Naive thymus-derived CD8-positive, alpha-beta T cell (primary cell): Measurements from ENCODE around the gene TRIM33. TPM values are rescaled to one million over a fixed set of nuclear protein-coding genes. Genes with fewer than 3 reads are reported as not detected.

Source experiments
- ATAC-seq, 2 donors: fragments of 150-1000 bp; cut with Tn5 transposase in 1 of 2; sonication (Bioruptor Pico), chemical (Tn5 transposase) in 1 of 2; 1 replicate in 1 of 2; 2 replicates in 1 of 2; pipeline ENCODE4 v1.10.0; 2021; ENCODE audit warnings: mild to moderate bottlenecking in 2 of 2, moderate library complexity in 2 of 2
- POLR2A ChIA-PET: fragments of 350-600 bp; sonication (Branson Sonifier 250); formaldehyde crosslinking; loops from one replicate; lab custom pipeline; 2021; ENCODE audit warnings: antibody characterized with exemption; lab: Charles Lee
- DNase-seq, 10 donors: peaks; one replicate each; pipeline versions ENCODE4 v3.0.0 to v3.0.0-alpha.2; 2020 to 2022
- H3K27ac Mint-ChIP-seq, 10 donors: one replicate each; pipeline ENCODE4 v1.8.0; 2020 to 2022; ENCODE audit warnings: mild to moderate bottlenecking in 10 of 10, mixed read lengths in 10 of 10, moderate library complexity in 4 of 10, inconsistent platforms in 1 of 10
- H3K27me3 Mint-ChIP-seq, 5 donors: one replicate each; pipeline ENCODE4 v1.8.0; 2021 to 2022; ENCODE audit warnings: mixed read lengths in 5 of 5
- H3K36me3 Mint-ChIP-seq, 3 donors: one replicate each; pipeline ENCODE4 v1.8.0; 2020 to 2022; ENCODE audit warnings: mixed read lengths in 3 of 3, mild to moderate bottlenecking in 2 of 3, inconsistent platforms in 1 of 3
- H3K4me1 Mint-ChIP-seq, 4 donors: one replicate each; pipeline ENCODE4 v1.8.0; 2021 to 2022; ENCODE audit warnings: mixed read lengths in 4 of 4
- H3K4me3 Mint-ChIP-seq, 10 donors: one replicate each; pipeline ENCODE4 v1.8.0; 2020 to 2022; ENCODE audit warnings: mild to moderate bottlenecking in 10 of 10, mixed read lengths in 10 of 10, moderate library complexity in 6 of 10, inconsistent platforms in 1 of 10
- H3K9me3 Mint-ChIP-seq, 9 donors: one replicate each; pipeline ENCODE4 v1.8.0; 2020 to 2022; ENCODE audit warnings: mixed read lengths in 9 of 9, mild to moderate bottlenecking in 3 of 9, inconsistent platforms in 1 of 9, moderate library complexity in 1 of 9
- polyA plus RNA-seq, 3 donors: library from polyadenylated mRNA; unstranded; fragments of 300-500 nt; fragmentation: Illumina TruSeq; gene quantifications; one replicate each; pipeline ENCODE4 v1.2.3, GENCODE V29; 2021
- total RNA-seq, 8 experiments: library from RNA in 2 of 8; stranded (reverse) in 2 of 8; gene quantifications; one replicate each; pipeline ENCODE4 v1.2.3 and lab custom pipeline; 2021 to 2026

The TRIM33 gene
- total and polyA plus RNA-seq, 5 experiments from 2014 or later: 18.2 to 58.6 (median 32.2) TPM

DNA sequence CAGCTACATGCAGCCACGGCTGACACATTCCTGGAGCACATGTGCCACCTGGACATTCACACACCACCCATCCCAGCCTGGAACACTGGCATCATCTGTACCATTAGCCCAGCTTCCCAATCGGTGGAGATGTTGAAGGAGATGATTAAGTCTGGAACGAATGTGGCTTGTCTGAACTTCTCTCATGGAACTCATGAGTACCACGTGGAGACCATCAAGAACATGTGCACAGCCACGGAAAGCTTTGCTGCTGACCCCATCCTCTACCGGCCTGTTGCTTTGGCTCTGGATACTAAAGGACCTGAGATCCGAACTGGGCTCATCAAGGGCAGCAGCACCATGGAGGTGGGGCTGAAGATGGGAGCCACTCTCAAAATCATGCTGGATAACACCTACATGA is 25.0 kb upstream of the TRIM33 start:
- H3K4me1 Mint-ChIP-seq: peaks cover 0 to 1% (median 0%) of the 10 kb centered on the region in 4 donors
- POLR2A ChIA-PET: no interaction called here
- peaks cover 0 to 8% (median 3%) of the 10 kb centered on the region in 5 donors for H3K27me3 Mint-ChIP-seq
- H3K4me3 Mint-ChIP-seq: no peak overlapping the region
- H3K27ac Mint-ChIP-seq: no peak overlapping the region
- no peaks in the 10 kb centered on the region for H3K36me3 Mint-ChIP-seq
- H3K9me3 Mint-ChIP-seq: no peaks in the 10 kb centered on the region
- no peak for ATAC-seq
- DNase-seq: no peak

DNA sequence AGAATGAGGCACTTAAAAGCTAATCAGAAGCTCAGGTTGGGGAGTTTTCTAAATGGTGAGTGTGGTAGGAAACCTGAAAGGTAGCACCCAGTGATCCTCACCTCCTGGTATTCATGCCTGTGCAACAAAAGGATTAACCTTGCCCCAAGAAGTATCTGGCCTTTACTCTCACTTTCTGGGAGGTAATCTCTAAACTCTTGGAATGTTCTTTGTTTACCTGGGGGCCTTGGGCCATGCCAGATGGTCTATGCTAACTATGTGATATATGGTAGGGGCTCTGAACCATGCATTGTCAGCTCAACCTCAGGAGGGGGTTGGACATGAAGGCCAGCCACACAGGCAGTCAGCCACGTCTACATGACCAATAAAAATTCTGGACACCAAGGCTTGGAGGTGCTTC is 24.4 kb upstream of the TRIM33 start:
- POLR2A ChIA-PET: no interaction called here
- peaks cover 0 to 1% (median 0%) of the 10 kb centered on the region in 4 donors for H3K4me1 Mint-ChIP-seq
- H3K36me3 Mint-ChIP-seq: no peaks in the 10 kb centered on the region
- no peak for DNase-seq
- ATAC-seq: no peak
- peaks cover 0 to 8% (median 3%) of the 10 kb centered on the region in 5 donors for H3K27me3 Mint-ChIP-seq
- no peak overlapping the region for H3K27ac Mint-ChIP-seq
- no peak overlapping the region for H3K4me3 Mint-ChIP-seq
- H3K9me3 Mint-ChIP-seq: no peaks in the 10 kb centered on the region

DNA sequence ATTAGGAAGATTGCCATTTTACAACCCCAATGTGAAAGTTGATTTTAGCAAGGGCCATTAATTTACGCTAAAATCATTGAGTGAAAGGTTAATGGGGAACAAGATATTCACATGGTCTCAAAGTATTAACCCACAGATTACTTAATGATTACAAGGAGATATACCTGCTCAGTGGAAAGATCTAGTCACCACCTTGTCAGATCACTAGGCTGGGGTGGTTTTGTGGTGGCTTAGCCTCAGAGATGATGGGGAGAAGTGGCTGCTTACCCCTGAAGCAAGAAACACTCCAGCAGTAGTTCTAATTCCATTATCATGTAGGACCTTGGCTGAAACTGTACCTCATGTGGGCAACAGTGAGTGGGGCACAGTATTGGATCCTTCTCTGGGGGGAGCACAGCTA is 20.1 kb upstream of the TRIM33 start:
- DNase-seq (no peak), ATAC-seq (no peak)
- H3K4me1 Mint-ChIP-seq: no peaks in the 10 kb centered on the region
- H3K9me3 Mint-ChIP-seq: no peaks in the 10 kb centered on the region
- H3K4me3 Mint-ChIP-seq: no peak overlapping the region
- no peaks in the 10 kb centered on the region for H3K36me3 Mint-ChIP-seq
- peaks cover 0 to under 1% (median 0%) of the 10 kb centered on the region in 5 donors for H3K27me3 Mint-ChIP-seq
- POLR2A ChIA-PET: no interaction called here
- H3K27ac Mint-ChIP-seq: no peak overlapping the region

DNA sequence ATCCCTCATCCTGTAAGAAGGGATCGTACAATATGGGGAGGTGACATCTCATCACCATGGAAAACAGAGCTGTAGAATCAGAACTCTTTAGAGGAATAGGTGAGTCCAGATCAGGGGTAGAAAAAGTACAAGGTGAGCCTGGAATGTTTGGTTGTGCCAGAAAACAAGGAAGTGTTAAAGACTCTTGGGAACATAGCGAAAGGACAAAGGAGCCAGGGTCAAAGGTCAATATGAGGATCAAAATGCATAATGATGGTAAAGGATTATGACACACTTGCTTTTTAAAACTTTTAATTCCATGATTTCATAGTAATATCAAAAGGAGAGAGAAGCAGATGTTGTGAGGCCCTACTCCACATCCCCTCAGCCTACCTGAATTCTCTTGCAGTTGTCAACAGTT is 19.2 kb upstream of the TRIM33 start:
- DNase-seq (no peak), ATAC-seq (no peak)
- POLR2A ChIA-PET: no interaction called here
- Mint-ChIP-seq H3K4me3 (no peak overlapping the region), H3K27ac (no peak overlapping the region), H3K4me1 (no peaks in the 10 kb centered on the region), H3K27me3 (no peaks in the 10 kb centered on the region), H3K36me3 (no peaks in the 10 kb centered on the region), H3K9me3 (no peaks in the 10 kb centered on the region)

DNA sequence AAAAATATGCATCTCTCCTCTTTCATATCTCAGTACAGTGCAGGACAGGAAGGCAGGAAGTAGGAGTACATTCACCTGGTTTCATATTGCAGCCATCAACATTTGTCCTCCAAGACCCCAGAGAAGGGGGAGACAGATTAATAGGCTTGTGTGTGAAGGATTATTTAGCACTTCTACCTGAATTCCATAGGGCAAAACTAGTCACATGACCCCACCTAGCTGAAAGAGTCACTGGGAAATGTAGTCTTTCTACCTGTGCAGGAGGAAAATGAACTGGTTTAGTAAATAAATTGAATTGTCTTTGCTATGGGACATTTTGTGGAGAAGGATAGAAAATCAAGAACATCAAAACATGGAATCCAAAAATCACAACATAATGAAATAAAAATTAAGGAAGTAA is 13.9 kb upstream of the TRIM33 start:
- DNase-seq (no peak), ATAC-seq (peak in 1 of 2 donors; percentile 35)
- no peaks in the 10 kb centered on the region for H3K36me3 Mint-ChIP-seq
- POLR2A ChIA-PET: no interaction called here
- no peak overlapping the region for H3K4me3 Mint-ChIP-seq
- peaks cover 2 to 12% (median 7%) of the 10 kb centered on the region in 5 donors for H3K27me3 Mint-ChIP-seq
- H3K27ac Mint-ChIP-seq: peak overlapping the region in 1 of 10 donors; percentile 29
- H3K9me3 Mint-ChIP-seq: no peaks in the 10 kb centered on the region
- H3K4me1 Mint-ChIP-seq: no peaks in the 10 kb centered on the region

DNA sequence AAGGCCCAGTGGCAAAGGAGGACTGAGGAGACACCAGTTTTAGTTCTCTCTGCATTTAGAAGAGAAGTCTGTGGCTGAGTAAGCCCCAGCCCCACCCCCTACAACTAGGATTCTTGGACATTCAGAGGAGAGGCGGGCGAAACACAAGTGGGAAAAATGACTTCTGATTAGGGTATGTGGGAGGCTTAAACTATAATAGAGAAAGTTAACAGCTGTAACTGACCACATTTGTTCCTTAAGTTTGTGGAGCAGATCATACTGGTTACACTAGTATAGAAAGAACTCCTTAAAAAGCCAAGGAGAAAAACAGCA is 11.2 kb upstream of the TRIM33 start:
- no peak overlapping the region for H3K27ac Mint-ChIP-seq
- ATAC-seq: no peak
- peaks cover 0 to 3% (median 0%) of the 10 kb centered on the region in 4 donors for H3K4me1 Mint-ChIP-seq
- H3K4me3 Mint-ChIP-seq: no peak overlapping the region
- POLR2A ChIA-PET: no interaction called here
- H3K36me3 Mint-ChIP-seq: no peaks in the 10 kb centered on the region
- DNase-seq: no peak
- H3K27me3 Mint-ChIP-seq: peaks cover 2 to 19% (median 9%) of the 10 kb centered on the region in 5 donors
- H3K9me3 Mint-ChIP-seq: no peaks in the 10 kb centered on the region

DNA sequence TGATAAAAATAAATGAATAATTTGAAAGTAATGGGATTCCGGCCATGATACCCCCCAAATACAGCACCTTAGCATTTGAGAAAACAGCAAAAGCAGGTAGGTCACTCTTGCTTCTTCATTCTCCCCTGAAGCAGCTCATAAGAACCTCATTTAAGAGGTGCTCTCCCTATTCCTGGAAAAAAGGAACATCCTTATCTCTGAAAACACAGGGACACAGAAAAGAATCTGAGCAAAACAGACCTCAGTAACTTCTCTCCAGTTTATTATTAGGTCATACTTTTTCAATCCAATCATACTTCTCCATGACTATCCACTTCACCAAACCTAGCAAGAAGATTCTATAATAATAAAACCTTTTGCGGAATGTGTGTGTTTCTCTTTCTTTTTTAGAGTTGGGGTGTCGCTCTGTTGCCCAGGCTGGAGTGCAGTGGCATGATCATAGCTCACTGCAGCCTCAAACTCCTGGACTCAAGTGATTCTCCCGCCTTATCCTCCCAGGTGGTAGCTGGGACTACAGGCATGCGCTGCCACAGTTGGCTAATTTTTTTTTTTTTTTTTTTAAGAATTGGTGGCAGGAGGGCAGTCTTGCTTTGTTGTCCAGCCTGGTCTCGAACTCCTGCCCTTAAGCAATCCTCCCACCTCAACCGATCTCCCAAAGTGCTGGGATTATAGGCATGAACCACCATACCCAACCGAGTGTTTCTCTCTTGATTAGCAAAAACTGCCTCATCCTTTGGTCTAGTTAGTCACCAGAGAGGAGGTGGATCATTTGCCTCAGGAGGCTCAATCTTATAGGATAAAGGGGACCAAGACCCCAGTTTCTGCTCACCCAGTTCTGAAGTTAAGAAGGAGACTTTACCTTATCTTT is 10.6 kb upstream of the TRIM33 start:
- no peak for DNase-seq
- peak overlapping the region in 1 of 10 donors; percentile 63 for H3K27ac Mint-ChIP-seq
- H3K9me3 Mint-ChIP-seq: no peaks in the 10 kb centered on the region
- H3K36me3 Mint-ChIP-seq: no peaks in the 10 kb centered on the region
- H3K27me3 Mint-ChIP-seq: peaks cover 2 to 19% (median 9%) of the 10 kb centered on the region in 5 donors
- POLR2A ChIA-PET: interaction anchor here (1.2 kb wide), 1 partner anchor 10 kb away, joined by 5 read pairs; no protein-coding TSS in a partner anchor
- H3K4me3 Mint-ChIP-seq: no peak overlapping the region
- peaks cover 0 to 3% (median 0%) of the 10 kb centered on the region in 4 donors for H3K4me1 Mint-ChIP-seq
- ATAC-seq: no peak

GRCh38 chr1:114517348-114517747 is 6.3 kb upstream of the TRIM33 start:
- Mint-ChIP-seq H3K9me3 (no peaks in the 10 kb centered on the region), H3K4me3 (no peak overlapping the region), H3K4me1 (peaks cover 3 to 11% (median 7%) of the 10 kb centered on the region in 4 donors), H3K36me3 (no peaks in the 10 kb centered on the region), H3K27me3 (peaks cover 2 to 18% (median 9%) of the 10 kb centered on the region in 5 donors), H3K27ac (no peak overlapping the region)
- POLR2A ChIA-PET: no interaction called here
- no peak for DNase-seq
- ATAC-seq: no peak

DNA sequence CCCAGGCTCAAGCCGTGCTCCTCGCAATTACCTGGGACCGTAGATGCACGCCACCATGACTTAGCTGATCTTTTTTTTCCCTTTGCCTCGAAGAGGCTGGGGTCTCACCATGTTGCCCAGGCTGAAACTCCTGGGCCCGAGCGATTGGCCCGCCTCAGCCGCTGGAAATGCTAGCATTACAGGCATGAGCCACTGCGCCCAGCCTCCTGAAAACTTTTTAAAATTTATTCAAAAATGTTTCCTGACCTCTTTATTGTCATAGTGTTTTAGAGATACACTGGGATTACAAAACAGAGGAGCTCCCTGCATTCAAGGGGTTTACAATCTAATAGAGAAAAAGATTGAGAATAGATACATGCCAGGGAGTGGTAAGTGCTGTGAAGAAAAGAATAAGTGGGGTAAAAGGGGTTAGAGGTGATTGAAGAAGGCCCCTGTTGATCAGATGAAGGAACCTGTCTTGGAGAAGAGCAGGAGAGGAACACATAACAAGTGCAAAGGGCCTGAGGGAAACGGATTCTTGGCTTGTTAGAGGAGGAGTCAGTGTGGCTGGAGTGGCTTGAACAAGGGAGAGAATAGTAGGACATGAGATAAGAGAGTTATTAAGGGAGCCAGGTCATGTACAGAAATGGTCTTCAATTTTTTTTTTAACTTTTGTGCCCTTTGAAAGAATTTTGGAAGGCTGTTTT is 1.7 kb upstream of the TRIM33 start:
- H3K27ac Mint-ChIP-seq: peak overlapping the region; percentile 73 to 100 (median 99)
- H3K36me3 Mint-ChIP-seq: peaks cover 0 to 4% (median 0%) of the 10 kb centered on the region in 3 donors
- POLR2A ChIA-PET: interaction anchor here (1.1 to 2.9 kb wide), 4 partner anchors 9 to 171 kb away, joined by 3 to 40 read pairs (median 7); partner anchors contain the start of gene BCAS2
- ATAC-seq (no peak), DNase-seq (no peak)
- peaks cover 22 to 41% (median 41%) of the 10 kb centered on the region in 4 donors for H3K4me1 Mint-ChIP-seq
- H3K4me3 Mint-ChIP-seq: peak overlapping the region; percentile 34 to 100 (median 97)
- H3K9me3 Mint-ChIP-seq: no peaks in the 10 kb centered on the region
- H3K27me3 Mint-ChIP-seq: no peaks in the 10 kb centered on the region

DNA sequence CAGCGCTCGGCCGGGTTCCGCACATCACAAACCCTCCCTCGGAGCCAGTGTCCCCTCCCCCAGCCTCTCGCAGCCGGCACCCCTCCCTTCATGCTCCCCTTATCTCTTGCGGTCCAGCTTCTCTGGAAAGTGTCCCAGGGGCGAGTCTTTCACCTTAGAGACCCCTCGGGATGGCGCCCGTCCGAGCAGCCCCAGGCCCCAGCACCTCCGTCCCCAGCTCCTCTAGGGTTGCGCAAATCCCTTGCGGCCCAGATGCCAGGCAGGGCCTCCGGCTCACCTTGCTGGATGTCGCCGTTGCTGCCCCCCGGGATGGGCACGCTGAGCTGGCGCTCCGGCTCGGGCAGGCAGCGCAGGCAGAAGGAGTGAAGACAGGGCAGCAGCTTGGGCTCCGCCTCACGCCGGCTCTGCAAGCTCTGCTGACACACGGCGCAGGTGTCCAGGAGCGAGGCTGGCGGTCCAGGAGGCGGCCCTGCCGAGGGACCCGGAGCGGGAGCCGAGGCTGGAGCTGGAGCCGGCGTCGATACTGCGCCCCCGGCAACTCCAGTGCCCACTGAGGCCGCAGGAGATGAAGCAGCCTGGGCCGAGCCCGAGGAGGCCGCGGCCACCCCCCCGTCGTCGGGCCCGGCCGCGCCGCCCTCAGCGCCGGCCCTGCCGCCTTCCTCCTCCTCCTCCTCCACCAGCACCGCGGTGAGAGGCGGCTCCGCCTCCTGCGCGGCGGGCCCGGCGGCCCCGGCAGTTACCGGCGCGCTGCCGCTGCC is 550 bp downstream of the TRIM33 start:
- H3K9me3 Mint-ChIP-seq: no peaks in the 10 kb centered on the region
- peak in 9 of 10 donors; percentile 27 to 64 (median 39) for DNase-seq

DNA sequence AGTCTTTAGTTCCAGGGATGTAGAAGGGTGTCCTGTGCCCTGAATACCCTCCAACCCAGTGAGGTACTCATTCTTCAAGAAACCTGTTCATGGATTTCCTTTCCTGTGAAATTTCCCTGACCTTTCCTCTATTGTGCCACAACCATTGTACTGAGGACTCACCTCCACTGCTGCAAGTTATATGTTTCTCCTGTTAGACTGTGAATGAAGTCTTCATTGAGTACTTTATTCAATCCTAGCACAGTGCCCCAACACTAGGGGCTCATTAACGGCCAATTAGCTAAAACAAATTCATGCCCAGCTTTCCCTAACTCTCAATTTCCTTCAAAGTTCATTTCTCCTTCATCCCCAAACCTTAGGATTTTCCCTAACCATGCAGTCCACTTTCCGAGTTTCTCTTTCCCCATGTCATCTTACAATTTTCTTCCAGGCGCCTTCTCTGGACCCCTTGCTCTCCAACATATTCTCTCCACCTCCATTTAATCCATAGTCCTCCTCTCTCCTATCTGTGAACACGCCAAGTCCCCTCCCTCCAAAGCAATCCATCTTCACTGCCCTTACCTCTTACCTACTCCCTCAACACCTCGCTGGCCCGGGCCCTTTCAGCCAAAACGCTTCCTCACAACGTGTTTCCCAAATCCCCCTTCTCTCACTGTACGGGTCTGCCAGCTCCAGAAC is 1.3 kb downstream of the TRIM33 start:
- ATAC-seq: no peak
- Mint-ChIP-seq H3K9me3 (no peaks in the 10 kb centered on the region), H3K27ac (peak overlapping the region; percentile 58 to 95 (median 84)), H3K27me3 (no peaks in the 10 kb centered on the region), H3K4me3 (peak overlapping the region; percentile 83 to 97 (median 92)), H3K4me1 (peaks cover 37 to 70% (median 67%) of the 10 kb centered on the region in 4 donors), H3K36me3 (peaks cover 0 to 26% (median 4%) of the 10 kb centered on the region in 3 donors)
- POLR2A ChIA-PET: interaction anchor here (0.7 to 2.9 kb wide), 8 partner anchors 8 to 1437 kb away, joined by 3 to 40 read pairs (median 4); partner anchors contain the start of genes BCAS2, CSDE1, LRIG2 and NRAS
- DNase-seq: no peak

More for the DNA sequence above, 550 bp downstream of the TRIM33 start:
- POLR2A ChIA-PET: interaction anchor here (0.6 to 2.9 kb wide), 14 partner anchors 9 to 1438 kb away, joined by 3 to 40 read pairs (median 3); partner anchors contain the start of genes BCAS2, CSDE1, LRIG2 and NRAS
- Mint-ChIP-seq H3K27me3 (no peaks in the 10 kb centered on the region), H3K36me3 (peaks cover 0 to 19% (median 0%) of the 10 kb centered on the region in 3 donors), H3K4me1 (peaks cover 33 to 63% (median 60%) of the 10 kb centered on the region in 4 donors), H3K4me3 (peak overlapping the region; percentile 83 to 100 (median 94)), H3K27ac (peak overlapping the region; percentile 58 to 100 (median 92))
- peak; percentile 43 to 66 for ATAC-seq
